HEK293 (cell line): ENCODE data around the gene SRD5A1.

Experiments
- BCL6B ChIP-seq: fragments of 450-650 bp; formaldehyde crosslinking; IDR thresholded peaks from 2 replicates; pipeline ENCODE4 v1.5.1; 2017; ENCODE audit warnings: missing biosample characterization, missing genetic modification characterization
- HOXA7 ChIP-seq: sonication (generic); formaldehyde crosslinking; IDR thresholded peaks from 2 replicates; pipeline ENCODE4 v1.8.1; 2022; ENCODE audit warnings: missing genetic modification reagents, borderline replicate concordance
- KLF17 ChIP-seq: fragments of 450-650 bp; formaldehyde crosslinking; IDR thresholded peaks from 2 replicates; pipeline ENCODE4 v1.5.1; 2016; ENCODE audit warnings: missing biosample characterization, missing genetic modification characterization
- KLF7 ChIP-seq: fragments of 450-650 bp; formaldehyde crosslinking; IDR thresholded peaks from 2 replicates; pipeline ENCODE4 v1.5.1; 2016; ENCODE audit warnings: missing biosample characterization, missing genetic modification characterization, borderline replicate concordance
- MYNN ChIP-seq: fragments of 450-650 bp; formaldehyde crosslinking; IDR thresholded peaks from 2 replicates; pipeline ENCODE4 v1.5.1; 2016; ENCODE audit warnings: missing biosample characterization, missing genetic modification characterization, borderline replicate concordance
- OVOL3 ChIP-seq: fragments of 450-650 bp; formaldehyde crosslinking; IDR thresholded peaks from 2 replicates; pipeline ENCODE4 v1.5.1; 2016; ENCODE audit warnings: missing biosample characterization, missing genetic modification characterization
- PATZ1 ChIP-seq: fragments of 450-650 bp; formaldehyde crosslinking; IDR thresholded peaks from 2 replicates; pipeline ENCODE4 v1.5.1; 2016; ENCODE audit warnings: missing biosample characterization, missing genetic modification characterization
- PRDM6 ChIP-seq: fragments of 450-650 bp; formaldehyde crosslinking; IDR thresholded peaks from 2 replicates; pipeline ENCODE4 v1.5.1; 2017; ENCODE audit warnings: missing biosample characterization, missing genetic modification characterization
- SP7 ChIP-seq: fragments of 450-650 bp; formaldehyde crosslinking; IDR thresholded peaks from 2 replicates; pipeline ENCODE4 v1.5.1; 2016; ENCODE audit warnings: missing biosample characterization, missing genetic modification characterization
- YY1 ChIP-seq: fragments of 450-650 bp; formaldehyde crosslinking; IDR thresholded peaks from 2 replicates; pipeline ENCODE4 v1.5.1; 2018; ENCODE audit warnings: missing biosample characterization, missing genetic modification characterization
- ZBTB11 ChIP-seq: fragments of 450-650 bp; formaldehyde crosslinking; conservative IDR thresholded peaks from 2 replicates; pipeline ENCODE4 v1.5.1; 2016; ENCODE audit warnings: low read depth, missing biosample characterization, missing genetic modification characterization
- ZBTB17 ChIP-seq: fragments of 450-650 bp; formaldehyde crosslinking; IDR thresholded peaks from 2 replicates; pipeline ENCODE4 v1.5.1; 2016; ENCODE audit warnings: missing biosample characterization, missing genetic modification characterization
- ZBTB21 ChIP-seq: fragments of 450-650 bp; formaldehyde crosslinking; IDR thresholded peaks from 2 replicates; pipeline ENCODE4 v1.5.1; 2017; ENCODE audit warnings: missing biosample characterization, missing genetic modification characterization
- ZBTB49 ChIP-seq: fragments of 450-650 bp; formaldehyde crosslinking; IDR thresholded peaks from 2 replicates; pipeline ENCODE4 v1.5.1; 2016; ENCODE audit warnings: missing biosample characterization, missing genetic modification characterization, low read depth
- ZNF202 ChIP-seq: fragments of 450-650 bp; formaldehyde crosslinking; IDR thresholded peaks from 2 replicates; pipeline ENCODE4 v1.5.1; 2016; ENCODE audit warnings: missing biosample characterization, missing genetic modification characterization, borderline replicate concordance
- ZNF223 ChIP-seq: fragments of 450-650 bp; formaldehyde crosslinking; IDR thresholded peaks from 2 replicates; pipeline ENCODE4 v1.5.1; 2016; ENCODE audit warnings: missing biosample characterization, missing genetic modification characterization
- ZNF239 ChIP-seq: fragments of 450-650 bp; formaldehyde crosslinking; IDR thresholded peaks from 2 replicates; pipeline ENCODE4 v1.5.1; 2016; ENCODE audit warnings: missing biosample characterization, missing genetic modification characterization
- ZNF248 ChIP-seq: fragments of 450-650 bp; formaldehyde crosslinking; IDR thresholded peaks from 2 replicates; pipeline ENCODE4 v1.5.1; 2017; ENCODE audit warnings: missing biosample characterization, missing genetic modification characterization
- ZNF416 ChIP-seq: fragments of 450-650 bp; formaldehyde crosslinking; IDR thresholded peaks from 2 replicates; pipeline ENCODE4 v1.5.1; 2016; ENCODE audit warnings: missing biosample characterization, missing genetic modification characterization
- ZNF426 ChIP-seq: fragments of 450-650 bp; formaldehyde crosslinking; IDR thresholded peaks from 2 replicates; pipeline ENCODE4 v1.5.1; 2017; ENCODE audit warnings: missing biosample characterization, missing genetic modification characterization, mild to moderate bottlenecking, inconsistent platforms, moderate library complexity
- ZNF529 ChIP-seq: fragments of 450-650 bp; formaldehyde crosslinking; IDR thresholded peaks from 2 replicates; pipeline ENCODE4 v1.5.1; 2017; ENCODE audit warnings: missing genetic modification characterization, missing biosample characterization; ENCODE audit not compliant: insufficient replicate concordance
- ZNF544 ChIP-seq: fragments of 450-650 bp; formaldehyde crosslinking; IDR thresholded peaks from 2 replicates; pipeline ENCODE4 v1.5.0; 2017; ENCODE audit warnings: missing biosample characterization, missing genetic modification characterization
- ZNF610 ChIP-seq: fragments of 450-650 bp; formaldehyde crosslinking; IDR thresholded peaks from 2 replicates; pipeline ENCODE4 v1.5.1; 2016; ENCODE audit warnings: missing biosample characterization, missing genetic modification characterization, borderline replicate concordance
- ZNF623 ChIP-seq: fragments of 450-650 bp; formaldehyde crosslinking; IDR thresholded peaks from 2 replicates; pipeline ENCODE4 v1.5.1; 2016; ENCODE audit warnings: missing biosample characterization, missing genetic modification characterization
- ZNF76 ChIP-seq: fragments of 450-650 bp; formaldehyde crosslinking; IDR thresholded peaks from 2 replicates; pipeline ENCODE4; 2016; ENCODE audit warnings: low read depth, missing biosample characterization, missing genetic modification characterization, borderline replicate concordance
- ZSCAN4 ChIP-seq: fragments of 450-650 bp; formaldehyde crosslinking; IDR thresholded peaks from 2 replicates; pipeline ENCODE4 v1.5.1; 2017; ENCODE audit warnings: missing biosample characterization, missing genetic modification characterization

The SRD5A1 gene

GRCh38 chr5:6712577-6713273, 79.5 kb downstream of the SRD5A1 start (continued):
- TF ChIP-seq YY1 (tag by site-specific recombination) (peak; percentile 58; the same call in 1 of the 2 replicates), ZNF426 (tag by site-specific recombination) (no peak), ZBTB17 (no peak), ZNF239 (tag by site-specific recombination) (no peak), ZNF544 (tag by site-specific recombination) (no peak), PRDM6 (tag by site-specific recombination) (no peak), ZNF623 (tag by site-specific recombination) (no peak), ZNF610 (tag by site-specific recombination) (peak; percentile 79), ZBTB11 (tag by site-specific recombination) (no peak), PATZ1 (peak; percentile 91), ZNF202 (no peak), KLF7 (no peak), SP7 (tag by site-specific recombination) (peak; percentile 72; the same call in 1 of the 2 replicates), ZNF529 (no peak), ZBTB49 (tag by site-specific recombination) (no peak), KLF17 (tag by site-specific recombination) (peak; percentile 82), OVOL3 (tag by site-specific recombination) (0 out of 2 replicates have a peak, but pooled peaks have one; percentile 4), HOXA7 (CRISPR knock-in tag) (no peak), ZNF223 (tag by site-specific recombination) (no peak), ZNF248 (tag by site-specific recombination) (no peak), ZSCAN4 (tag by site-specific recombination) (no peak), ZNF76 (peak; percentile 67; the same call in 1 of the 2 replicates), BCL6B (tag by site-specific recombination) (no peak), ZBTB21 (tag by site-specific recombination) (no peak), MYNN (no peak), ZNF416 (tag by site-specific recombination) (no peak)
